ENCODE measurements around the gene FAM174C.

The FAM174C gene

DNA sequence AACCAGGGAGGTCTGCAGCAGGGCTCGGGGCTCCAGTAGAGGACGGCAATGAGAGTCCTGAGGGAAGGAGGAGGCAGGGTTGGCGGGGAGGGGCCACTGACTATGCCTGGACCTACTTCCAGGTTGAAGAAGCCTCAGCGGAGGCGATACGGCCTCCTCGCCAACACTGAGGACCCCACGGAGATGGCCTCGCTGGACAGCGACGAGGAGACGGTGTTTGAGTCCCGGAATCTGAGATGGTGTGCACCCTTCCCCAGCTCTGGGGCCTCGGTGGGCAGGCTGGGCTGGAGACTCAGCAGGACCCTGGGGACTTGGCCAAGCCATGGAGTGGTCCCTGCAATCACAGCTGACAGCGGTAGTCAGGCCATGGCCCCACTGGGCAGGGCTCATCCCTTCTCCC, 1.7 kb downstream of the FAM174C start:
- peaks cover 40% of the 10 kb centered on the region for H3K79me2 ChIP-seq (ENCODE audit: low read length)
- peak overlapping the region; percentile 82 for H3K4me2 ChIP-seq (ENCODE audit: low read length)
- H3K9me3 ChIP-seq (ENCODE audit: insufficient read depth, low read length): no peaks in the 10 kb centered on the region
- H3K9ac ChIP-seq (ENCODE audit: low read length): no peak overlapping the region
- peaks cover 5% of the 10 kb centered on the region; the same call in 1 of the 2 replicates for H4K20me1 ChIP-seq (ENCODE audit: insufficient read depth, low read length)
- no peak overlapping the region for H3K4me3 ChIP-seq (ENCODE audit: low read length)
- H3K27me3 ChIP-seq (ENCODE audit: low read depth, low read length): no peaks in the 10 kb centered on the region
- H3K4me1 ChIP-seq (ENCODE audit: low read length): peaks cover 17% of the 10 kb centered on the region
- TF ChIP-seq EZH2phosphoT487 (IDR thresholded peaks at IDR 0.05; ENCODE audit: low read depth): no peak
- TF ChIP-seq, protein P1, sequence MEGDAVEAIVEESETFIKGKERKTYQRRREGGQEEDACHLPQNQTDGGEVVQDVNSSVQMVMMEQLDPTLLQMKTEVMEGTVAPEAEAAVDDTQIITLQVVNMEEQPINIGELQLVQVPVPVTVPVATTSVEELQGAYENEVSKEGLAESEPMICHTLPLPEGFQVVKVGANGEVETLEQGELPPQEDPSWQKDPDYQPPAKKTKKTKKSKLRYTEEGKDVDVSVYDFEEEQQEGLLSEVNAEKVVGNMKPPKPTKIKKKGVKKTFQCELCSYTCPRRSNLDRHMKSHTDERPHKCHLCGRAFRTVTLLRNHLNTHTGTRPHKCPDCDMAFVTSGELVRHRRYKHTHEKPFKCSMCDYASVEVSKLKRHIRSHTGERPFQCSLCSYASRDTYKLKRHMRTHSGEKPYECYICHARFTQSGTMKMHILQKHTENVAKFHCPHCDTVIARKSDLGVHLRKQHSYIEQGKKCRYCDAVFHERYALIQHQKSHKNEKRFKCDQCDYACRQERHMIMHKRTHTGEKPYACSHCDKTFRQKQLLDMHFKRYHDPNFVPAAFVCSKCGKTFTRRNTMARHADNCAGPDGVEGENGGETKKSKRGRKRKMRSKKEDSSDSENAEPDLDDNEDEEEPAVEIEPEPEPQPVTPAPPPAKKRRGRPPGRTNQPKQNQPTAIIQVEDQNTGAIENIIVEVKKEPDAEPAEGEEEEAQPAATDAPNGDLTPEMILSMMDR (IDR thresholded peaks at IDR 0.05; ENCODE audit: low read depth, low read length): no peak
- H3K27ac ChIP-seq (ENCODE audit: low read length): no peak overlapping the region
- no peak overlapping the region for H2AFZ ChIP-seq (ENCODE audit: low read depth, low read length)
- peaks cover 43% of the 10 kb centered on the region for H3K36me3 ChIP-seq (replicated peaks; ENCODE audit: low read depth, low read length)

DNA sequence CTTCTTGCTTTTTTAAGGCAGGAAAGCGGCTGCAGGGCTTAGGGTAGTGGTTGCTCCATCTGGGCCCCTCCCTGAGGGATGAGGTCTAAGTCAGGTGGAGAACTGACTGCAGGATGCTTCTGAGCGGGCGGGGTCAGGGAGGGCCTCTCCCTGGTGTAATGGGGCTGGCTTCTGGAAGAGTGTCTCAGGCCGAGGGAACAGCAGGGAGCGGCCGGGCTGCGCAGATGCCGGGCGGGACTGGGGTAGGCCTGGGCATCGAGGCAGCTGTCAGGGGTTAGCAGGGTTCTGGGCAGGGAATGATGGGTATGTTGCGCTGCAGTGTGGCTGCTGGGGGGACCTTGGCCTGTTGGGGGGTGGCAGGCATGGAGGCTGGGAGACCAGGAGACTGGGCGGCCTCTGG, 2.7 kb downstream of the FAM174C start:
- no peak overlapping the region for H3K4me2 ChIP-seq (ENCODE audit: low read length)
- H3K27me3 ChIP-seq (ENCODE audit: low read depth, low read length): peaks cover under 1% of the 10 kb centered on the region; the same call in 1 of the 2 replicates
- peaks cover 5% of the 10 kb centered on the region; the same call in 1 of the 2 replicates for H4K20me1 ChIP-seq (ENCODE audit: insufficient read depth, low read length)
- peaks cover 30% of the 10 kb centered on the region for H3K79me2 ChIP-seq (ENCODE audit: low read length)
- no peak overlapping the region for H3K4me3 ChIP-seq (ENCODE audit: low read length)
- no peak overlapping the region for H3K9ac ChIP-seq (ENCODE audit: low read length)
- H3K9me3 ChIP-seq (ENCODE audit: insufficient read depth, low read length): no peaks in the 10 kb centered on the region
- H3K4me1 ChIP-seq (ENCODE audit: low read length): peaks cover 17% of the 10 kb centered on the region
- TF ChIP-seq EZH2phosphoT487 (IDR thresholded peaks at IDR 0.05; ENCODE audit: low read depth): no peak
- TF ChIP-seq, protein P1 (IDR thresholded peaks at IDR 0.05; ENCODE audit: low read depth, low read length): no peak
- H3K27ac ChIP-seq (ENCODE audit: low read length): no peak overlapping the region
- no peak overlapping the region for H2AFZ ChIP-seq (ENCODE audit: low read depth, low read length)
- H3K36me3 ChIP-seq (replicated peaks; ENCODE audit: low read depth, low read length): peaks cover 33% of the 10 kb centered on the region

DNA sequence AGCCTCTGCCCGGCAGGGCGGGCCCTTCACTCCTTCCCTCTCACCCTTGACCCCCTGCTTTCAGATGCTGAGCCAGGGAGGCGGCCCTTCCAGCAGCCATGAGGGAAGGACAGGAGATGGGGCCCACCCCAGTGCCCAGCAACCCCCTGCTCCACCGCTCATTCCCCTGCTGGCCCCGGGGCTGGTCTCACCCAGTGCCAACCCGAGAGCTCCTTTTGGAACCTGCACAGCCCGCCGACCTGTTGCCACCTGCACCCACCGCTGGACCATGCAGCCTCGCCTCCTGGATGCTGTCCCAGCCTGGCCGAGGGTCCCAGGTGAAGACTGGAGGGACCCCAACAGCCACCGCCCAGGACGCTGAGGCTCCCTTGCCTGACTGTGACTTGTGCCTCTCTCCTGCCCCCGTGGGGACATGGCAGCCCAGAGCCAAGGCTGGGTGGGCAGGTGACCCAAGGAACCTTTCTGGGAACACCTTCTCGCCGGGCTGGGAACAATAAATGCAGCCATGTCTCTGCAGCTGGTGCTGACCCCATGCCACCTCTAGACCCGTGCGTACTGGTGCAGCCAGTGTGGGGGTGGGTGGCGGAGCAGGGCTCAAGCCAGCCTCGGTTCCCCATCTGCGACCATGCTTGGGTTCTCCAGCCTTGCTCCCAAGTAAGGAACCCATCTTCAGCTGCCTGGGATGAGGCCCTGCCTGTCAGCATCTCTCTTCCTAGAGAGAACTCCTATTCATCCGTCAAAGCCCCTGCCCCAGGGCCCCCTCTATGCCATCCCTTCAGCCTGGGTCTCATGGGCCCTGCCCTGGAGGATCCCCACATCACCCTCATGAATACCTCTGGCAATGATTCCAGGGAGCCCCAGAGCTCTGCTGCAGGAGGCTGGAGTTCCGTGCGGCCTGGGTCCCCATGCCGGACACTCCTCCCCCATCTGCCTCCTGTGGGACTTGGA, 3.7 kb downstream of the FAM174C start:
- H3K36me3 ChIP-seq (replicated peaks; ENCODE audit: low read depth, low read length): peaks cover 24% of the 10 kb centered on the region
- H3K79me2 ChIP-seq (ENCODE audit: low read length): peaks cover 25% of the 10 kb centered on the region
- H4K20me1 ChIP-seq (ENCODE audit: insufficient read depth, low read length): peaks cover 5% of the 10 kb centered on the region; the same call in 1 of the 2 replicates
- H3K4me3 ChIP-seq (ENCODE audit: low read length): no peak overlapping the region
- H3K9me3 ChIP-seq (ENCODE audit: insufficient read depth, low read length): no peaks in the 10 kb centered on the region
- H3K4me1 ChIP-seq (ENCODE audit: low read length): peaks cover 17% of the 10 kb centered on the region
- no peak for TF ChIP-seq EZH2phosphoT487 (IDR thresholded peaks at IDR 0.05; ENCODE audit: low read depth)
- TF ChIP-seq, protein P1 (IDR thresholded peaks at IDR 0.05; ENCODE audit: low read depth, low read length): no peak
- H3K27me3 ChIP-seq (ENCODE audit: low read depth, low read length): peaks cover 6% of the 10 kb centered on the region; the same call in 1 of the 2 replicates
- H3K9ac ChIP-seq (ENCODE audit: low read length): no peak overlapping the region
- no peak overlapping the region for H3K27ac ChIP-seq (ENCODE audit: low read length)
- H2AFZ ChIP-seq (ENCODE audit: low read depth, low read length): no peak overlapping the region
- H3K4me2 ChIP-seq (ENCODE audit: low read length): no peak overlapping the region

DNA sequence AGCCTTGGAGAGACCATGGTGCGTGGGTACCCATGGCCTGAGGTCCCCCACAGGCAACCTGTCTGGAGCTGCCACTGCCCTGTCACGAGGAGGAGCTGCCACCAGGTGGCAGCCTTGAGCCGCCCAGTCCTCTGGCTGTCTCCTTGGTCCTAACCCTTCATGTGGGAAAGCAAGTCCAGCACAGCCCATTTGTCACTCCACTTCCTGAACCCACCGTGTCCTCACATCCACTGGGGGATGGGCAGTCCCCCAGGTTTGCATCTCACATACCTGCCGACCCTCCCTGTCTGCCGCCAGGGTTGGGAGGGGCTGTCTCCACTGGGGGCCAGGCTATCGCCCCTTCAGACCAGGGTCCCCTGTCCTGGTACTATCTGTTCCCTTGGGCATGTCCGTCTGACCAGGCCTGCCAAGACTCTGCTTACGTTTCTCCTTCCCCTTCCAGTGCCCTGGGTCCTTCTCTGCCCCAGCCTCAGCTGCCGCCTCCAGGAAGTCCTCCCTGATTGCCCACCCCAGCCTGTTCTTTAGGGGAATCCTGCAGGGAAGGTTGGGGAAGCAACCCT, 4.5 kb downstream of the FAM174C start:
- TF ChIP-seq EZH2phosphoT487 (IDR thresholded peaks at IDR 0.05; ENCODE audit: low read depth): no peak
- TF ChIP-seq, protein P1 (IDR thresholded peaks at IDR 0.05; ENCODE audit: low read depth, low read length): peak; percentile 98
- no peak overlapping the region for H3K9ac ChIP-seq (ENCODE audit: low read length)
- H3K79me2 ChIP-seq (ENCODE audit: low read length): peaks cover 16% of the 10 kb centered on the region
- no peak overlapping the region for H2AFZ ChIP-seq (ENCODE audit: low read depth, low read length)
- H3K27ac ChIP-seq (ENCODE audit: low read length): no peak overlapping the region
- no peaks in the 10 kb centered on the region for H3K9me3 ChIP-seq (ENCODE audit: insufficient read depth, low read length)
- peaks cover 5% of the 10 kb centered on the region; the same call in 1 of the 2 replicates for H4K20me1 ChIP-seq (ENCODE audit: insufficient read depth, low read length)
- H3K4me3 ChIP-seq (ENCODE audit: low read length): no peak overlapping the region
- H3K4me1 ChIP-seq (ENCODE audit: low read length): peaks cover 12% of the 10 kb centered on the region
- peaks cover 9% of the 10 kb centered on the region; the same call in 1 of the 2 replicates for H3K27me3 ChIP-seq (ENCODE audit: low read depth, low read length)
- no peak overlapping the region for H3K4me2 ChIP-seq (ENCODE audit: low read length)
- H3K36me3 ChIP-seq (replicated peaks; ENCODE audit: low read depth, low read length): peaks cover 15% of the 10 kb centered on the region

All from OCI-LY3 (cell line).